ENCODE results near the gene CYSTM1.

- TF ChIP-seq CTCF (tag by site-specific recombination; IDR thresholded peaks at IDR 0.05), result no peak
- no peak for TF ChIP-seq TCF7L2 (IDR thresholded peaks at IDR 0.05; ENCODE audit: borderline replicate concordance, low read depth, low read length)
- no peak for TF ChIP-seq ZNF155 (tag by site-specific recombination; IDR thresholded peaks at IDR 0.05)
- no peak for TF ChIP-seq ZNF473 (tag by site-specific recombination; IDR thresholded peaks at IDR 0.05)
Observed at GRCh38 chr5:140126315-140127012, 48.5 kb upstream of the CYSTM1 start.
